GM19324 (cell line): ENCODE results near the gene MRPS6.

Source experiments
- ATAC-seq: cut with Tn5 transposase; IDR thresholded peaks from one replicate; pipeline ENCODE4 v1.9.1; 2021; ENCODE audit warnings: mild to moderate bottlenecking, moderate library complexity; ENCODE audit not compliant: unreplicated experiment, low FRiP score

Gene MRPS6

GRCh38 chr21:34094949-34095348 lies 21.6 kb downstream of the MRPS6 start:
- ATAC-seq: no peak

GRCh38 chr21:34097442-34097841 lies 24.1 kb downstream of the MRPS6 start:
- ATAC-seq: no peak

- no peak for ATAC-seq
Measured at GRCh38 chr21:34100337-34100736, 27.0 kb downstream of the MRPS6 start.

- no peak for ATAC-seq
Measured at GRCh38 chr21:34100790-34101189, 27.4 kb downstream of the MRPS6 start.

GRCh38 chr21:34105947-34106541 lies 32.7 kb downstream of the MRPS6 start:
- ATAC-seq: no peak

GRCh38 chr21:34107606-34108005 lies 34.2 kb downstream of the MRPS6 start:
- ATAC-seq: no peak

GRCh38 chr21:34109075-34109474 lies 35.7 kb downstream of the MRPS6 start:
- ATAC-seq: no peak

GRCh38 chr21:34110594-34111202 lies 37.3 kb downstream of the MRPS6 start:
- no peak for ATAC-seq

- no peak for ATAC-seq
Measured at GRCh38 chr21:34112316-34113033, 39.1 kb downstream of the MRPS6 start.

- ATAC-seq: no peak
Measured at GRCh38 chr21:34113842-34114241, 40.5 kb downstream of the MRPS6 start.

GRCh38 chr21:34115160-34115559 lies 41.8 kb downstream of the MRPS6 start:
- ATAC-seq: no peak

GRCh38 chr21:34116569-34116968 lies 43.2 kb downstream of the MRPS6 start:
- ATAC-seq: no peak

- no peak for ATAC-seq
Measured at GRCh38 chr21:34120867-34121266, 47.5 kb downstream of the MRPS6 start.

- ATAC-seq: no peak
Measured at GRCh38 chr21:34122047-34122446, 48.7 kb downstream of the MRPS6 start.

- ATAC-seq: no peak
Measured at GRCh38 chr21:34123609-34124008, 50.2 kb downstream of the MRPS6 start.

- ATAC-seq: no peak
Measured at GRCh38 chr21:34126269-34126668, 52.9 kb downstream of the MRPS6 start.

GRCh38 chr21:34126691-34127090 lies 53.3 kb downstream of the MRPS6 start:
- ATAC-seq: no peak

GRCh38 chr21:34128124-34128523 lies 54.7 kb downstream of the MRPS6 start:
- ATAC-seq: no peak

GRCh38 chr21:34128674-34129038 lies 55.3 kb downstream of the MRPS6 start:
- no peak for ATAC-seq

- ATAC-seq: no peak
Measured at GRCh38 chr21:34129039-34129891, 55.9 kb downstream of the MRPS6 start.
